ENCODE results near the gene SERPINA1. TPM values are rescaled to one million over a fixed set of nuclear protein-coding genes. Genes with fewer than 3 reads are reported as not detected.

The SERPINA1 gene
- total and polyA plus RNA-seq, 2 of the 13 experiments (the other 11 are each of a cell fraction or from before 2014, with no cell fraction given): 3,266 to 11,015 TPM

DNA sequence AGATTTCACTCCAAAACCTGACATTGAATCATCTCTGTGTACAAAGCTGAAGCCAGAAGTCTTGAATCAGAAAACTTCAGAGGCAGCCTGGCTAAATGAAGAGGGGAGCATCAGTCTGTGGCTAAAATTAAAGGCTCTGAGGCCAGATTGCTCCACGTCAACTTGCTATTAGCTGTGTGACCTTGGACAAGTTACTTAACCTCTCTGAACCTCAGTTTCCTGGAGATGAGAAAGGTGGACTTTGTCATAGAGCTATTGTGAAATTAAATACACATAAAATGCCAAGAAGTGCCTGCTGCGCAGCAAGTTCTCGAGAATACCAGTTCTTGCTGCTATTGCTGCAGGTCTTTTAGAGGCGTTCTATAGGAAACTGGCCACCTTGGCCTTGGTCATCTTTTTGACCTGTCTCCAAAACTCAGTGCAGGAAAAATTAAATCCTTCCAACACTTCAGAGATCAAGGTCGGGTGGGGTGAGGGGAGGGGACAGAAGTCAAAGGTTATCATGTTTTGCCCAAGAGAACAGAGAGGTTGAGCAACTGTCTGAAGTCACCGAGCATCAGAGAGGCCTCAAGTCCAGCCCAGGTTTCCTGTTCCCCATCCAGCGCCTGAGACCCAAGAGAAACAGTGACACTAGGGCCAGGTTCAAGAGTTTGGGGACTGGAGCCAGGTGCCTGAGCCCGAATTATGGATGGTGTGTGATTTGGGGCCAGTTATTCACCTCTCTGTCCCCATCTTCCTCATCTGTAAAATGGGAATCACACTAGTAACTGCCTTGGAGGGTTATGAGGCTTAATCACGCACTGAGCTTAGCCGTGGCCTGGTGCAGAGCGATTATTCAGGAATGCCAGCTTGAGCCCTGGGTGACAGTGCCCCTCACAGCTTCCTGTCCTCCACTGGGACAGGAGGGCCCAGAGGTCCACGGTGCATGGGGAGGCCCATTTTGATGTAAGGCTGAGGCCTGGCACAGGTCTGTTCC, 1.1 kb downstream of the SERPINA1 start (continued):
- peak; percentile 5; the same call in 1 of the 2 replicates for TF ChIP-seq PRMT3 (CRISPR knock-in tag; IDR thresholded peaks at IDR 0.05; ENCODE audit: borderline replicate concordance, low read depth)
- peak; percentile 23 for TF ChIP-seq RBM39 (IDR thresholded peaks at IDR 0.05; ENCODE audit: low read depth, low read length, poor library complexity, severe bottlenecking)
- 0 out of 2 replicates have a peak, but pooled peaks have one; percentile 40 for TF ChIP-seq ZNF546 (CRISPR knock-in tag; conservative IDR thresholded peaks at IDR 0.05)
- TF ChIP-seq ZMYM2 (CRISPR knock-in tag; IDR thresholded peaks at IDR 0.05): 0 out of 2 replicates have a peak, but pooled peaks have one; percentile 56
- TF ChIP-seq MED13 (CRISPR knock-in tag; IDR thresholded peaks at IDR 0.05): no peak
- TF ChIP-seq RBFOX2 (IDR thresholded peaks at IDR 0.05; ENCODE audit: low read depth, low read length): peak; percentile 83
- TF ChIP-seq ZNF839 (CRISPR knock-in tag; IDR thresholded peaks at IDR 0.05; ENCODE audit: borderline replicate concordance): no peak
- 0 out of 2 replicates have a peak, but pooled peaks have one; percentile 20 for TF ChIP-seq ZBTB3 (CRISPR knock-in tag; IDR thresholded peaks at IDR 0.05; ENCODE audit: borderline replicate concordance, low read depth)
- no peak for TF ChIP-seq ZNF7 (CRISPR knock-in tag; IDR thresholded peaks at IDR 0.05)
- TF ChIP-seq ZNF558 (CRISPR knock-in tag; IDR thresholded peaks at IDR 0.05; ENCODE audit: borderline replicate concordance): peak; percentile 17; the same call in 1 of the 2 replicates
- TF ChIP-seq AGO2 (optimal IDR thresholded peaks at IDR 0.05; ENCODE audit: low read depth, low read length): peak; percentile 99
- TF ChIP-seq, protein P1, sequence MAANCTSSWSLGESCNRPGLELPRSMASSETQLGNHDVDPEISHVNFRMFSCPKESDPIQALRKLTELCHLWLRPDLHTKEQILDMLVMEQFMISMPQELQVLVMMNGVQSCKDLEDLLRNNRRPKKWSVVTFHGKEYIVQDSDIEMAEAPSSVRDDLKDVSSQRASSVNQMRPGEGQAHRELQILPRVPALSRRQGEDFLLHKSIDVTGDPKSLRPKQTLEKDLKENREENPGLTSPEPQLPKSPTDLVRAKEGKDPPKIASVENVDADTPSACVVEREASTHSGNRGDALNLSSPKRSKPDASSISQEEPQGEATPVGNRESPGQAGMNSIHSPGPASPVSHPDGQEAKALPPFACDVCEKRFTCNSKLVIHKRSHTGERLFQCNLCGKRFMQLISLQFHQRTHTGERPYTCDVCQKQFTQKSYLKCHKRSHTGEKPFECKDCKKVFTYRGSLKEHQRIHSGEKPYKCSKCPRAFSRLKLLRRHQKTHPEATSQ (CRISPR knock-in tag; IDR thresholded peaks at IDR 0.05; ENCODE audit: borderline replicate concordance): 0 out of 2 replicates have a peak, but pooled peaks have one; percentile 8
- peak; percentile 7; the same call in 1 of the 2 replicates for TF ChIP-seq THAP11 (CRISPR knock-in tag; IDR thresholded peaks at IDR 0.05)
- TF ChIP-seq KMT2B (CRISPR knock-in tag; IDR thresholded peaks at IDR 0.05): no peak
- TF ChIP-seq, protein P2, sequence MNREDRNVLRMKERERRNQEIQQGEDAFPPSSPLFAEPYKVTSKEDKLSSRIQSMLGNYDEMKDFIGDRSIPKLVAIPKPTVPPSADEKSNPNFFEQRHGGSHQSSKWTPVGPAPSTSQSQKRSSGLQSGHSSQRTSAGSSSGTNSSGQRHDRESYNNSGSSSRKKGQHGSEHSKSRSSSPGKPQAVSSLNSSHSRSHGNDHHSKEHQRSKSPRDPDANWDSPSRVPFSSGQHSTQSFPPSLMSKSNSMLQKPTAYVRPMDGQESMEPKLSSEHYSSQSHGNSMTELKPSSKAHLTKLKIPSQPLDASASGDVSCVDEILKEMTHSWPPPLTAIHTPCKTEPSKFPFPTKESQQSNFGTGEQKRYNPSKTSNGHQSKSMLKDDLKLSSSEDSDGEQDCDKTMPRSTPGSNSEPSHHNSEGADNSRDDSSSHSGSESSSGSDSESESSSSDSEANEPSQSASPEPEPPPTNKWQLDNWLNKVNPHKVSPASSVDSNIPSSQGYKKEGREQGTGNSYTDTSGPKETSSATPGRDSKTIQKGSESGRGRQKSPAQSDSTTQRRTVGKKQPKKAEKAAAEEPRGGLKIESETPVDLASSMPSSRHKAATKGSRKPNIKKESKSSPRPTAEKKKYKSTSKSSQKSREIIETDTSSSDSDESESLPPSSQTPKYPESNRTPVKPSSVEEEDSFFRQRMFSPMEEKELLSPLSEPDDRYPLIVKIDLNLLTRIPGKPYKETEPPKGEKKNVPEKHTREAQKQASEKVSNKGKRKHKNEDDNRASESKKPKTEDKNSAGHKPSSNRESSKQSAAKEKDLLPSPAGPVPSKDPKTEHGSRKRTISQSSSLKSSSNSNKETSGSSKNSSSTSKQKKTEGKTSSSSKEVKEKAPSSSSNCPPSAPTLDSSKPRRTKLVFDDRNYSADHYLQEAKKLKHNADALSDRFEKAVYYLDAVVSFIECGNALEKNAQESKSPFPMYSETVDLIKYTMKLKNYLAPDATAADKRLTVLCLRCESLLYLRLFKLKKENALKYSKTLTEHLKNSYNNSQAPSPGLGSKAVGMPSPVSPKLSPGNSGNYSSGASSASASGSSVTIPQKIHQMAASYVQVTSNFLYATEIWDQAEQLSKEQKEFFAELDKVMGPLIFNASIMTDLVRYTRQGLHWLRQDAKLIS (CRISPR knock-in tag; IDR thresholded peaks at IDR 0.05): peak; percentile 30; the same call in 1 of the 2 replicates
- no peak for TF ChIP-seq ZNF205 (CRISPR knock-in tag; IDR thresholded peaks at IDR 0.05)
- 0 out of 2 replicates have a peak, but pooled peaks have one; percentile 7 for TF ChIP-seq SMYD3 (CRISPR knock-in tag; IDR thresholded peaks at IDR 0.05)
- no peak for TF ChIP-seq ZNF274 (CRISPR knock-in tag; IDR thresholded peaks at IDR 0.05)
- TF ChIP-seq TGIF2 (CRISPR knock-in tag; IDR thresholded peaks at IDR 0.05): 0 out of 2 replicates have a peak, but pooled peaks have one; percentile 15
- no peak for TF ChIP-seq HOXA9 (CRISPR knock-in tag; IDR thresholded peaks at IDR 0.05; ENCODE audit: borderline replicate concordance)
- peak; percentile 69; the same call in 1 of the 2 replicates for TF ChIP-seq NR2C2 (CRISPR knock-in tag; IDR thresholded peaks at IDR 0.05; ENCODE audit: borderline replicate concordance)
- TF ChIP-seq ZNF589 (CRISPR knock-in tag; conservative IDR thresholded peaks at IDR 0.05): no peak
- TF ChIP-seq TAF1 (CRISPR knock-in tag; IDR thresholded peaks at IDR 0.05): no peak
